H1 (cell line): ENCODE results near the gene HACD3. TPM values are rescaled to one million over a fixed set of nuclear protein-coding genes. Genes with fewer than 3 reads are reported as not detected.

Experiments
- CBX5 ChIP-seq: fragments of 300-800, 300-1000 bp; sonication (generic); IDR thresholded peaks from 2 replicates; pipeline ENCODE4 v1.7.1; 2016; ENCODE audit warnings: antibody characterized with exemption, low read length, low read depth
- EP300 ChIP-seq, 2 experiments: IDR thresholded peaks; 1 replicate in 1 of 2; 2 replicates in 1 of 2; pipeline ENCODE4 v1.6.1; 2011 to 2012; ENCODE audit warnings: low read depth in 2 of 2, low read length in 2 of 2, mild to moderate bottlenecking in 2 of 2, borderline replicate concordance in 1 of 2, inconsistent platforms in 1 of 2, moderate library complexity in 1 of 2
- FOSL1 ChIP-seq: IDR thresholded peaks from 2 replicates; pipeline ENCODE4 v1.6.1; 2011; ENCODE audit warnings: mild to moderate bottlenecking, low read depth, low read length, moderate library complexity; ENCODE audit not compliant: insufficient read depth
- NRF1 ChIP-seq: IDR thresholded peaks from 2 replicates; pipeline ENCODE4 v1.6.1; 2011; ENCODE audit warnings: mild to moderate bottlenecking, low read depth, low read length, improper control_type of control experiment
- PHF8 ChIP-seq: fragments of 200-600 bp; sonication (generic); conservative IDR thresholded peaks from 2 replicates; pipeline ENCODE4 v1.7.1; 2012; ENCODE audit warnings: low read depth, mild to moderate bottlenecking, inconsistent platforms, low read length, moderate library complexity
- RFX5 ChIP-seq: IDR thresholded peaks from 2 replicates; pipeline ENCODE4 v1.6.1; 2011; ENCODE audit warnings: low read depth, low read length, improper control_type of control experiment, borderline replicate concordance
- SIRT6 ChIP-seq: IDR thresholded peaks from one replicate; pipeline ENCODE4 v1.7.1; 2012; ENCODE audit warnings: low read length, inconsistent platforms
- TAF1 ChIP-seq: IDR thresholded peaks from 2 replicates; pipeline ENCODE4 v1.6.1; 2011; ENCODE audit warnings: mild to moderate bottlenecking, low read depth, low read length
- TAF7 ChIP-seq: optimal IDR thresholded peaks from 2 replicates; pipeline ENCODE3; 2011; ENCODE audit warnings: low read depth, mild to moderate bottlenecking, inconsistent platforms, low read length, moderate library complexity, borderline replicate concordance
- TBP ChIP-seq: IDR thresholded peaks from 2 replicates; pipeline ENCODE4 v1.6.1; 2011; ENCODE audit warnings: low read depth, low read length, improper control_type of control experiment
- TEAD4 ChIP-seq: IDR thresholded peaks from 2 replicates; pipeline ENCODE4 v1.6.1; 2012; ENCODE audit warnings: low read depth, low read length, inconsistent platforms, mixed read lengths
- polyA plus RNA-seq, 7 experiments: library from polyadenylated mRNA; depleted of rRNA in 3 of 7; stranded (reverse) in 5 of 7; unstranded in 2 of 7; fragments of >200 nt in 5 of 7; fragments of 200-250 nt in 2 of 7; gene quantifications; 1 replicate in 5 of 7; 2 replicates in 1 of 7; 4 replicates in 1 of 7; pipeline versions ENCODE4 v1.2.1 to v1.2.3, GENCODE V29; 2011 to 2013; ENCODE audit warnings: missing spikeins in 2 of 7, mixed read lengths in 2 of 7
- total RNA-seq: library from RNA; stranded (reverse); fragmentation: NEBNext Ultra II Directional; extraction: Animal tissue kit (Norgen Biotek cat#: 25700); gene quantifications from 2 replicates; pipeline ENCODE4 v1.2.1, GENCODE V29; 2021
- TF ChIP-seq, protein P1 (sequence below): fragments of 300-600 bp; sonication (generic); IDR thresholded peaks from 2 replicates; pipeline ENCODE4 v1.7.1; 2012; ENCODE audit warnings: low read length, moderate library complexity, mild to moderate bottlenecking, inconsistent platforms; ENCODE audit not compliant: insufficient replicate concordance

HACD3 gene
- total and polyA plus RNA-seq, 2 of the 8 experiments (the other 6 are each of a cell fraction or from before 2014, with no cell fraction given) = 78.8 to 120 TPM

DNA sequence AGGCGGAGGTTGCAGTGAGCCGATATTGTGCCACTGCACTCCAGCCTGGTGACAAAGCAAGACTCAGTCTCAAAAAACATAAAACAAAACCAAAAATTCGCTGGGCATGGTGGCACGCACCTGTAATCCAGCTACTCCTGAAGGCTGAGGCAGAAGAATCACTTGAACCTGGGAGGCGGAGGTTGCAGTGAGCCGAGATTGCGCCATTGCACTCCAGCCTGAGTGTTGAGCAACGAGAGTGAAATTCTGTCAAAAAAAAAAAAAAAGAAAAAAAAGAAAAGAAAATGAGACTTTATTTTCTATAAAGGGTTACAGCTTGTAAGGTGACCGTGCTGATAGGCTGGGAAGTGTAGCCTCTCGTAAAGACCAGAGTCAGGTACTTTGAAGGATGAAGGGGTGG lies 6.0 kb upstream of the HACD3 start (continued):
- TF ChIP-seq, protein P1, sequence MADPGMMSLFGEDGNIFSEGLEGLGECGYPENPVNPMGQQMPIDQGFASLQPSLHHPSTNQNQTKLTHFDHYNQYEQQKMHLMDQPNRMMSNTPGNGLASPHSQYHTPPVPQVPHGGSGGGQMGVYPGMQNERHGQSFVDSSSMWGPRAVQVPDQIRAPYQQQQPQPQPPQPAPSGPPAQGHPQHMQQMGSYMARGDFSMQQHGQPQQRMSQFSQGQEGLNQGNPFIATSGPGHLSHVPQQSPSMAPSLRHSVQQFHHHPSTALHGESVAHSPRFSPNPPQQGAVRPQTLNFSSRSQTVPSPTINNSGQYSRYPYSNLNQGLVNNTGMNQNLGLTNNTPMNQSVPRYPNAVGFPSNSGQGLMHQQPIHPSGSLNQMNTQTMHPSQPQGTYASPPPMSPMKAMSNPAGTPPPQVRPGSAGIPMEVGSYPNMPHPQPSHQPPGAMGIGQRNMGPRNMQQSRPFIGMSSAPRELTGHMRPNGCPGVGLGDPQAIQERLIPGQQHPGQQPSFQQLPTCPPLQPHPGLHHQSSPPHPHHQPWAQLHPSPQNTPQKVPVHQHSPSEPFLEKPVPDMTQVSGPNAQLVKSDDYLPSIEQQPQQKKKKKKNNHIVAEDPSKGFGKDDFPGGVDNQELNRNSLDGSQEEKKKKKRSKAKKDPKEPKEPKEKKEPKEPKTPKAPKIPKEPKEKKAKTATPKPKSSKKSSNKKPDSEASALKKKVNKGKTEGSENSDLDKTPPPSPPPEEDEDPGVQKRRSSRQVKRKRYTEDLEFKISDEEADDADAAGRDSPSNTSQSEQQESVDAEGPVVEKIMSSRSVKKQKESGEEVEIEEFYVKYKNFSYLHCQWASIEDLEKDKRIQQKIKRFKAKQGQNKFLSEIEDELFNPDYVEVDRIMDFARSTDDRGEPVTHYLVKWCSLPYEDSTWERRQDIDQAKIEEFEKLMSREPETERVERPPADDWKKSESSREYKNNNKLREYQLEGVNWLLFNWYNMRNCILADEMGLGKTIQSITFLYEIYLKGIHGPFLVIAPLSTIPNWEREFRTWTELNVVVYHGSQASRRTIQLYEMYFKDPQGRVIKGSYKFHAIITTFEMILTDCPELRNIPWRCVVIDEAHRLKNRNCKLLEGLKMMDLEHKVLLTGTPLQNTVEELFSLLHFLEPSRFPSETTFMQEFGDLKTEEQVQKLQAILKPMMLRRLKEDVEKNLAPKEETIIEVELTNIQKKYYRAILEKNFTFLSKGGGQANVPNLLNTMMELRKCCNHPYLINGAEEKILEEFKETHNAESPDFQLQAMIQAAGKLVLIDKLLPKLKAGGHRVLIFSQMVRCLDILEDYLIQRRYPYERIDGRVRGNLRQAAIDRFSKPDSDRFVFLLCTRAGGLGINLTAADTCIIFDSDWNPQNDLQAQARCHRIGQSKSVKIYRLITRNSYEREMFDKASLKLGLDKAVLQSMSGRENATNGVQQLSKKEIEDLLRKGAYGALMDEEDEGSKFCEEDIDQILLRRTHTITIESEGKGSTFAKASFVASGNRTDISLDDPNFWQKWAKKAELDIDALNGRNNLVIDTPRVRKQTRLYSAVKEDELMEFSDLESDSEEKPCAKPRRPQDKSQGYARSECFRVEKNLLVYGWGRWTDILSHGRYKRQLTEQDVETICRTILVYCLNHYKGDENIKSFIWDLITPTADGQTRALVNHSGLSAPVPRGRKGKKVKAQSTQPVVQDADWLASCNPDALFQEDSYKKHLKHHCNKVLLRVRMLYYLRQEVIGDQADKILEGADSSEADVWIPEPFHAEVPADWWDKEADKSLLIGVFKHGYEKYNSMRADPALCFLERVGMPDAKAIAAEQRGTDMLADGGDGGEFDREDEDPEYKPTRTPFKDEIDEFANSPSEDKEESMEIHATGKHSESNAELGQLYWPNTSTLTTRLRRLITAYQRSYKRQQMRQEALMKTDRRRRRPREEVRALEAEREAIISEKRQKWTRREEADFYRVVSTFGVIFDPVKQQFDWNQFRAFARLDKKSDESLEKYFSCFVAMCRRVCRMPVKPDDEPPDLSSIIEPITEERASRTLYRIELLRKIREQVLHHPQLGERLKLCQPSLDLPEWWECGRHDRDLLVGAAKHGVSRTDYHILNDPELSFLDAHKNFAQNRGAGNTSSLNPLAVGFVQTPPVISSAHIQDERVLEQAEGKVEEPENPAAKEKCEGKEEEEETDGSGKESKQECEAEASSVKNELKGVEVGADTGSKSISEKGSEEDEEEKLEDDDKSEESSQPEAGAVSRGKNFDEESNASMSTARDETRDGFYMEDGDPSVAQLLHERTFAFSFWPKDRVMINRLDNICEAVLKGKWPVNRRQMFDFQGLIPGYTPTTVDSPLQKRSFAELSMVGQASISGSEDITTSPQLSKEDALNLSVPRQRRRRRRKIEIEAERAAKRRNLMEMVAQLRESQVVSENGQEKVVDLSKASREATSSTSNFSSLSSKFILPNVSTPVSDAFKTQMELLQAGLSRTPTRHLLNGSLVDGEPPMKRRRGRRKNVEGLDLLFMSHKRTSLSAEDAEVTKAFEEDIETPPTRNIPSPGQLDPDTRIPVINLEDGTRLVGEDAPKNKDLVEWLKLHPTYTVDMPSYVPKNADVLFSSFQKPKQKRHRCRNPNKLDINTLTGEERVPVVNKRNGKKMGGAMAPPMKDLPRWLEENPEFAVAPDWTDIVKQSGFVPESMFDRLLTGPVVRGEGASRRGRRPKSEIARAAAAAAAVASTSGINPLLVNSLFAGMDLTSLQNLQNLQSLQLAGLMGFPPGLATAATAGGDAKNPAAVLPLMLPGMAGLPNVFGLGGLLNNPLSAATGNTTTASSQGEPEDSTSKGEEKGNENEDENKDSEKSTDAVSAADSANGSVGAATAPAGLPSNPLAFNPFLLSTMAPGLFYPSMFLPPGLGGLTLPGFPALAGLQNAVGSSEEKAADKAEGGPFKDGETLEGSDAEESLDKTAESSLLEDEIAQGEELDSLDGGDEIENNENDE = no peak
- TF ChIP-seq PHF8 (no peak), TAF1 (no peak), EP300 (IDR thresholded peaks at IDR 0.05; ENCODE audit: borderline replicate concordance in 1 of 2, low read depth in 2 of 2, low read length in 2 of 2) (no peak), TBP (no peak), SIRT6 (no peak), CBX5 (no peak), TAF7 (no peak), NRF1 (no peak), FOSL1 (no peak), RFX5 (no peak), TEAD4 (no peak)
